ENCODE results near the gene SLC19A3.

GRCh38 chr2:227766373-227766883, 48.6 kb upstream of the SLC19A3 start:
- TF ChIP-seq CTCF (conservative IDR thresholded peaks at IDR 0.05; ENCODE audit: low read depth, low read length): peak; percentile 84
- TF ChIP-seq POLR2A (IDR thresholded peaks at IDR 0.05; ENCODE audit: low read depth, low read length): no peak
- TF ChIP-seq RAD21 (IDR thresholded peaks at IDR 0.05; ENCODE audit: low read length): peak; percentile 86
- no peak for TF ChIP-seq USF2 (IDR thresholded peaks at IDR 0.05; ENCODE audit: low read depth, low read length)
- TF ChIP-seq CHD1 (IDR thresholded peaks at IDR 0.05; ENCODE audit: low read depth, low read length): no peak
- no peak for TF ChIP-seq MXI1 (IDR thresholded peaks at IDR 0.05; ENCODE audit: borderline replicate concordance, low read depth, low read length)
- TF ChIP-seq MAZ (IDR thresholded peaks at IDR 0.05; ENCODE audit: borderline replicate concordance, low read depth, low read length): no peak
- TF ChIP-seq BHLHE40 (IDR thresholded peaks at IDR 0.05; ENCODE audit: low read depth, low read length): no peak
- TF ChIP-seq FOS (IDR thresholded peaks at IDR 0.05; ENCODE audit: low read depth, low read length): no peak
- TF ChIP-seq SMC3 (IDR thresholded peaks at IDR 0.05; ENCODE audit: low read depth, low read length): peak; percentile 92
- no peak; the same call in 1 of the 2 replicates for TF ChIP-seq RFX5 (IDR thresholded peaks at IDR 0.05; ENCODE audit: low read depth, low read length)
- no peak for TF ChIP-seq MAFK (IDR thresholded peaks at IDR 0.05; ENCODE audit: low read depth, low read length)
- no peak for TF ChIP-seq RCOR1 (IDR thresholded peaks at IDR 0.05; ENCODE audit: insufficient replicate concordance, low read length)
- no peak for TF ChIP-seq NFE2L2 (IDR thresholded peaks at IDR 0.05; ENCODE audit: low read depth, low read length)
